GM12874 (cell line): ENCODE data around the gene SLC37A1.

Experiments
- TF ChIP-seq, protein P1 (sequence below): IDR thresholded peaks from 2 replicates; pipeline ENCODE4 v1.5.1; 2011; ENCODE audit warnings: low read depth, mild to moderate bottlenecking, control low read depth, low read length, moderate library complexity; ENCODE audit not compliant: insufficient read depth

The SLC37A1 gene

DNA sequence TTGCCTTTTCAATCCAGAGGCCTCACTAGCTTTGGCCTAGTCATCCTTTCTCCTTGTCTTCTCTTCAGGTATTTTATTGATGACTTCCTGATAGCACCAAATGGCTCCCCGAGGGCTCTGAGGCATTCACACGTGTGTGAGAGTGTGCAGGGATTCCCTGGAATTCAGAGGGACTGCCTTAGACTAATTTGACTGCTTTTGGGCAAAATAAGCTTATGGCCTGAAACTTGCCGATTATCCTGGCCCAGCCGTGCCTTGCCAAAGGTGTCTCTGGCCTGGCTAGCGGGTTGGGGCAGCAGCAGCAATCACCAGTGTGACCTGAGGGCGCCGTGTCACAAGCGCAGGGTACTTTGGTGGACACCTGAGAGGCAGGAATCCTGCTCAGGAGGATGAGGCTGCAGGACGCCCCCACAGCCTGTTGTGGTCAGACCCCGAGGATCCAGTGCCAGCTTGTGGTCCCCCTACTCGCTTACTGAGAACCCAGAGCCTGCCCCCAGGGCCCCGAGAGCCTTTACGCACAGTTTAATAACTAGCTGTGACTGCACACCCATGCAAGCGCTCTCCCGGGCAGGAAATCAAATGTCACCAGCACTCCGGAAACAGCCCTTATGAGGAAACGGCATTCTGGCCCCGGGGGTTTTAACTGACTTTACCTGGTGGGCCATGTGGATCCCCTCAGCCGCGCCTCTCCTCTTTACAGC lies 76.9 kb downstream of the SLC37A1 start:
- TF ChIP-seq, protein P1, sequence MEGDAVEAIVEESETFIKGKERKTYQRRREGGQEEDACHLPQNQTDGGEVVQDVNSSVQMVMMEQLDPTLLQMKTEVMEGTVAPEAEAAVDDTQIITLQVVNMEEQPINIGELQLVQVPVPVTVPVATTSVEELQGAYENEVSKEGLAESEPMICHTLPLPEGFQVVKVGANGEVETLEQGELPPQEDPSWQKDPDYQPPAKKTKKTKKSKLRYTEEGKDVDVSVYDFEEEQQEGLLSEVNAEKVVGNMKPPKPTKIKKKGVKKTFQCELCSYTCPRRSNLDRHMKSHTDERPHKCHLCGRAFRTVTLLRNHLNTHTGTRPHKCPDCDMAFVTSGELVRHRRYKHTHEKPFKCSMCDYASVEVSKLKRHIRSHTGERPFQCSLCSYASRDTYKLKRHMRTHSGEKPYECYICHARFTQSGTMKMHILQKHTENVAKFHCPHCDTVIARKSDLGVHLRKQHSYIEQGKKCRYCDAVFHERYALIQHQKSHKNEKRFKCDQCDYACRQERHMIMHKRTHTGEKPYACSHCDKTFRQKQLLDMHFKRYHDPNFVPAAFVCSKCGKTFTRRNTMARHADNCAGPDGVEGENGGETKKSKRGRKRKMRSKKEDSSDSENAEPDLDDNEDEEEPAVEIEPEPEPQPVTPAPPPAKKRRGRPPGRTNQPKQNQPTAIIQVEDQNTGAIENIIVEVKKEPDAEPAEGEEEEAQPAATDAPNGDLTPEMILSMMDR, result no peak

DNA sequence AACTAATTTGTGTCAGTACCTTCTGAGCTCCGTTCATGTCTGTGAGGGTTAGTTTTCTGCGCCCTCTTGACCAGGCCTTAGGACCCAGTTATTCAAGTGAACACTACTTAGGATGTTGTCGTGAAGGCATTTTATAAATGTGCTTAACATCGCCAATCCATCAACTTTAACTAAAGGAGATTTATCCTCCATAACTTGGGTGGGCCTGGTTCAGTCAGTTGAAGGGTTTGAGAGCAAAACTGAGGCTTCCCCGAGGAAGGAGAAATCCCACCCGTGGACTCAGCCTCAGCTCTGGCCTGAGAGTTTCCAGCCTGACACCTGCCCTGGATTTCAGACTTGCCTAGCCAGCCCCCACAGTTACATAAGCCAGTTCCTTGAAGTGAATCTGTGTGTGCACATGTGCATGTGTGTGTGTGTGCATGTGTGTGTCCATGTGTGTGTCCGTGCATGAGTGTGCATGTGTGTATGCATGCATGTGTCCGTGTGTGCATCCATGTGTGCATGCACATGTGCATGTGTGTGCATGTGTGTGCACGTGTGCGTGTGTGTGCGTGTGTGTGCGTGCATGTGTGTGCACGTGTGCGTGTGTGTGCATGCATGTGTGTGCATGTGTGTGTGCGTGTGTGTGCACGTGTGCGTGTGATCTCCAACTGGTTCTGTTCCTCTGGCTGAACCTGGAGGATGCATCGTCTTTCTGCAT lies 77.7 kb downstream of the SLC37A1 start:
- TF ChIP-seq, protein P1, result no peak

DNA sequence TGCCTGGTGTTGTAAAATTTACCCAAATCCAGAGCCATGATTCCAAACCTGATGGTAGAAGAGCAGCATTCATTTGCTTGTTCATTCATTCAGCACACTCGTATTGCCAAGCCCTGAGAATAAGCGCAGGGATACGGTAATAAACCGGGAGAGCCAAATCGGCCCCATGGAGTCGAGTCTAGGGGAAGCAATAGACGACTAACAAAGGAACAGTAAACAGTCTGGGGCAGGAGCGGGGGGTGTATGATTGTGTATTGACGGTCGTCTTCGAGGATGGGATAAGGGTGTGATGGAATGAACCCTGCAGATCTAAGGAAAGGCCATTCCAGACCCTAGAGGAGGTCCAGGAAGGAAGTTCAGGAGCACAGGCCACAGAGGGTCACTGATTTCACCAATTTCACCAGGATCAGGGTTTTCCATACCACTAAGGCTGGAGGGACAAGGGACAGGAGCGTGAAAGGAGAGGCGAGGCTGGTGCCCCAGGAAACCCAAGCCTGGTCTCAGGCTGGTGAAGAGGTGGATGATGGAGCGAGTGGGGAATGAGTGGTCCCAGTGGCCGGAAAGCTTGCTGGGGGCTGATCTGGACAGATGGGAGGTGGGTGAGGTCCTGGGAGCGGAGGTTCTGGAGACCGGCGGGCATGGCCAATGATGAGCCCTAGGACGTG lies 78.6 kb downstream of the SLC37A1 start:
- TF ChIP-seq, protein P1, result no peak

DNA sequence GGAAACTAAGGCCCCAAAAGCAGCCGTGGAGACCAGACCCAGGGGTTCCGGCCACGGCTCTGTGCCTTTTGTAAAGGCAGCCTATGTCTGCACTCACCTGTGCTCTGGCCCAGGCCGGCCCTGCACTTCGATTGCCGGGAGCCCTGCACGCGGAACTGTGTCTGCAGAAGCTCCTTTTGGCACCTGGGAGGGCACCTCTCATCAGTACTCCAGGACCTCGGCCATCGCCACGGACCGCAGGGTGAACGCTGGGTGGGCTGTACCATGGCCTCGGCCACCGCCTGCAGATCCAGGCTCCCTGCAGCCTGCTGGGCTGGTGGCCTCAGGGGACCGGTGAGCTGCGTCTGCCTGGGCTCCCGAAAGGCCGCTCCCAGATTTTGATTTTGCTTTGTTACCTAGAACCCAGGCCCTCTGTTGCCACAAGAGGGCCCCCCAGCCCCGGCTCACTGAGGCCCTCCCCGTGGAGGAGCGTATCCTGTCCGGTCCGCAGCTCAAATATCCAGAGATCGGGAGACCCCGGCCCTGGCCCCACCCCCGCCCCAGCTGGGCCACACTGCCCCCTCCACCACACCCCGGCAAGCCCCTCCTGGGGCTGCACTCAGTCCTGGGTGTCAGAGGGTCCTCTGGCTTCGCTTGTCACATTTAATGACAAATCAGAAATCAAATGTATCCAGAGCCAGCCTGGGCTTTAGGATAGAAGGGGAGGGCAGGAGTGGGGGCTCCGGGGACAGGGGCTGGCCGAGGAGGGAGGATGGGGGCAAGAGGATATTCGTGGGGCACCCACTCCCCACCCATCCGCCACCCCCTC lies 79.6 kb downstream of the SLC37A1 start:
- TF ChIP-seq, protein P1, result peak; percentile 85

DNA sequence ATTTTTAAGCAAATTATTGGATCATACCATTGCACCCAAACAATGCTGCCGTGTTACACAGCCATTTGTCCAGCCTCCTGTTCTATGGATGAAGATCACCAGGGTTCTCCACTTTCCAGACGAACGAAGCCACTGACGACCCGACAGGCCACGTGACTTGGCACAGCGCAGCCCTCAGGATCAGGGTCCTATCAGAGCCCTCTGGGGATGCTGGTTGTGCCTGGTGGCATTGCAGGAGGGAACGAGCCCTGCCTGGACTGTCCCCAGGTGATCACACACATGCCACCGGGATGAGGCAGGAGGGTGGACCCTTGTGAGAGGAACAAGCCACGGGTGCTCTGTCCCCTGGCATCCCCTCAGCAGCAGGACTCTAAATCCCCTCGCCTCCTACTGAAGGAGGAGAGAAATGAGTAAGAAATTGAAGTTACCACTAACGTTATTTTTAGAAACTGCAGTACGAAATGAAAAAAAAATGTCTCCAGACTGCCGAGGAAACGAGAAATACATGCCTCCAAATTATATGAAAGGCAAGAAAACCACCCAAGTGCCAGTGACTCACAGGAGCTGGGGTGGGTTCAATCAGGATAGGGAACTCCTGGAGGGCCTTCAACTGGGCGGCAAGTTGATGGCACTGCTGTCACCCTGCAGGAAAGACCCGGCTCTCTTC lies 81.1 kb downstream of the SLC37A1 start:
- TF ChIP-seq, protein P1, result no peak

DNA sequence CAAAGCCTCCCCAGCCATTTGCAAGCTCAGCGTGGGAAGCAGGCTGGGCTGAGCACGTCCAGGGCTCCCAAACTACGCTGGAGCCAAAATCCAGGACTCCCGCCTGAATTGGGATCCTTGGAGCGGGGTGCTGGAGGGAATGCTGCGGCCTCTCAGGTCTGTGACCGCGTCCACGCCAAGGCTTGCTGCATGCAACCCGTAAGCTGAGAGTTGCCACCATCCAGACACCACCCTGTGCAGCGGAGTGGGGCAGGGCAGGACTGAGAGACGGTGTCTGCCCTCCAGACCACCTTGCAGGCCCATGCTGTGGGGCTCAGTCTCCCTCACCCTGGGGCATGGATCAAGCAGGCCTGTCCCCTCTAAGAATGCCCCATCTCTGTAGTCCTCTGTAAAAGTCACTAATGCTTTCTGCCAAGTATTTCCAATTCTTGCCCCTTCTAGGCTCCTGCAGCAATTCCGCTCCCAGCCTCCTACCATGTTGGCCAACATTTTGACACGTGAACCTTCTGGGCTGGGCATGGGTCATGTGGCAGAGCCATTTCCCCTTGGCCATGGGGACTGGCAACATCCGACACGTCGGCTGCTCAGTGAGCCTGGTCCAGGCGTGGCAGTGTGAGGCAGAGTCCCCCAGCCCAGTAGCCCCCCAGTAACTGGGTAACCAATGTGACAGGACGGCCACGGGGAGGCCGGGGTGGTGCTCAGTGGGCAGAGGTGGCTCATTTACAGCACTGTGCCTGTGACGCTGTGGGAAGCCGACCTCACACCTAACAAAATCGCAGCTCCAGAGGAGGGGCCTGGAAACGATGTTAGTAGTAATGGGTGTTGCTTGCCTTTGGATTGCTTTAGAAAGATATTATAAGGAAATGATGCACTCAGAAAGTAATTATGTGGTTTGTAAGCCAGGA lies 81.9 kb downstream of the SLC37A1 start:
- TF ChIP-seq, protein P1, result no peak
